ENCODE measurements around the gene DNM1L.
"Not testable (repeated sequence)": the region's sequence is repeated elsewhere in the genome, so short reads cannot be mapped to it uniquely, and the experiment has no call there.

The DNM1L gene

DNA sequence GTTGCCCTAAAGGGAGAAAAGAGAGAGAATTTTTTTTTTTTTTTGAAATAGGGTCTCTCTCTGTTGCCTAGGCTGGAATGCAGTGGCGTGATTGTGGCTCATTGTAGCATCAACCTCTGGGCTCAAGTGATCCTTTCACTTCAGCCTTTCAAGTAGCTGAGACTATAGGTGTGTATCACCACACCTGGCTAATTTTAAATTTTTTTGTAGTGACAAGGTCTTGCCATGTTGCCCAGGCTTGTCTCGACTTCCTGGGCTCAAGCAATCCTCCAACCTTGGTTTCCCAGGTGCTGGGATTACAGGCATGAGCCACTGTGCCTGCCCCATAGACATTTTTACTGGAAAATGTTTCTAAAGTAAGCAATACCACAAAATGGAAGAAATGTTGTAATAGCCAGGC is 39.8 kb downstream of the DNM1L start:
- TF ChIP-seq, protein P1, sequence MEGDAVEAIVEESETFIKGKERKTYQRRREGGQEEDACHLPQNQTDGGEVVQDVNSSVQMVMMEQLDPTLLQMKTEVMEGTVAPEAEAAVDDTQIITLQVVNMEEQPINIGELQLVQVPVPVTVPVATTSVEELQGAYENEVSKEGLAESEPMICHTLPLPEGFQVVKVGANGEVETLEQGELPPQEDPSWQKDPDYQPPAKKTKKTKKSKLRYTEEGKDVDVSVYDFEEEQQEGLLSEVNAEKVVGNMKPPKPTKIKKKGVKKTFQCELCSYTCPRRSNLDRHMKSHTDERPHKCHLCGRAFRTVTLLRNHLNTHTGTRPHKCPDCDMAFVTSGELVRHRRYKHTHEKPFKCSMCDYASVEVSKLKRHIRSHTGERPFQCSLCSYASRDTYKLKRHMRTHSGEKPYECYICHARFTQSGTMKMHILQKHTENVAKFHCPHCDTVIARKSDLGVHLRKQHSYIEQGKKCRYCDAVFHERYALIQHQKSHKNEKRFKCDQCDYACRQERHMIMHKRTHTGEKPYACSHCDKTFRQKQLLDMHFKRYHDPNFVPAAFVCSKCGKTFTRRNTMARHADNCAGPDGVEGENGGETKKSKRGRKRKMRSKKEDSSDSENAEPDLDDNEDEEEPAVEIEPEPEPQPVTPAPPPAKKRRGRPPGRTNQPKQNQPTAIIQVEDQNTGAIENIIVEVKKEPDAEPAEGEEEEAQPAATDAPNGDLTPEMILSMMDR (IDR thresholded peaks at IDR 0.05; ENCODE audit: extremely low read depth, insufficient read depth, missing control alignments) = no peak
- in situ Hi-C loops (cut with MboI; ENCODE audit: low pct_unique_long_range_greater_than_20kb, low sequenced_read_pairs, unreplicated experiment) = no loop called here
- DNase-seq (ENCODE audit: low spot score) = no peak

DNA sequence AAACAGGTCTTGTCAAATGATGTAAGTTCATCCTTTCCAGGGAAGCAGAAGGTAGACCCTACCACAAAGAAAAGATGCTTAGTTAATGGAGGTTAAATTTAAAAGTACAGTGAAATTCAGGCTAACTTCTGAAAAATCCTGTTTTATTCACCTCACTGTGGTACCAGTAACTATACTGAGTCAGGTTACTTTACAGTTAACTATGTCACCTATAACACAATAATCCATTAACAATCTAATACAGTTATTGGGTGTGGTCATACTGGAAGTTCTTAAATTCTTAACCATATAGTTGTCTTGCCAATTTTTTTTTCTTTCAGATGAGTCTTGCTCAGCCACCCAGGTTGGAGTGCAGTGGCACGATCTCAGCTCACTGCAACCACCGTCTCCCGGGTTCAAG is 46.2 kb downstream of the DNM1L start:
- DNase-seq (ENCODE audit: low spot score); in situ Hi-C loops (cut with MboI; ENCODE audit: low pct_unique_long_range_greater_than_20kb, low sequenced_read_pairs, unreplicated experiment): not testable (repeated sequence)

DNA sequence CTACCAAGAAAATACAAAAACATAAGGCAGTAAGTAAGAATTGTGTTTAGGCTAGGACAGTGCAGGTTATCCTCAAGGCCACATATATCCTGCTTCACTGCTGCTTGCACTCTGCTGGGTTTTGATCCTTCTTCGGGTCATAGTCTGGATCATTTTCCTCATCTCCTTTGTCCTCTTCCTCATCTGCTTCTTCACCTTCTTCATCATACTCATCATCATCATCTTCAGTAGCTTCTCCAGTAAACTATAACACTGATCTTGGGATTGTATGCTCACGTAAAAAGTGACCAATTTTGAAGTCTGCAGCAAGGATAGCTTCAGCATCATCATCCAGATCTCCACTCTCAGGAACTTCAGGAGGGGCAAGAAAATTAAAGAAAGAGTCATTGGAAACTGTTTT is 47.2 kb downstream of the DNM1L start:
- in situ Hi-C loops (cut with MboI; ENCODE audit: low pct_unique_long_range_greater_than_20kb, low sequenced_read_pairs, unreplicated experiment) = no loop called here
- TF ChIP-seq, protein P1 (IDR thresholded peaks at IDR 0.05; ENCODE audit: extremely low read depth, insufficient read depth, missing control alignments) = no peak
- DNase-seq (ENCODE audit: low spot score) = no peak

- DNase-seq (ENCODE audit: low spot score) = no peak
- in situ Hi-C loops (cut with MboI; ENCODE audit: low pct_unique_long_range_greater_than_20kb, low sequenced_read_pairs, unreplicated experiment) = no loop called here
Observed at GRCh38 chr12:32727237-32727636, 48.1 kb downstream of the DNM1L start.

DNA sequence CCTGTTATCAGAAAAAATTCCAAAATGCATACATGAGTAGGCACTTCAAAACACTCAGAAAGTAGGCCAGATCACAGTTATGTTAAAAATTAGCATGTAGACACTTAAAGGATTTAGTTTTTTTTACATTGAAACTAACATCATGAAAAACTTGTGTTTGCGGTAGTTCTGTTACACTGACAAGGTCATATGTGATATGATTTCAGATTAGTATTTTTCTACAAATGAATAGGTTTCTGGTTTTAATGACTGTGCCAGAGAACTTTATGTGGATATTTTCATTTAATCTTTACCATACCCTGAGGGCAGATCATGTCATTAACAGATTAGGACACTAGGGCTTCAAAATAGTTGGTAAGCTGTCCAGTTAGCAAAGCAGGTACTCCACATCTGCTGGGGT is 55.9 kb downstream of the DNM1L start:
- no peak for DNase-seq (ENCODE audit: low spot score)
- TF ChIP-seq, protein P1 (IDR thresholded peaks at IDR 0.05; ENCODE audit: extremely low read depth, insufficient read depth, missing control alignments) = no peak
- in situ Hi-C loops (cut with MboI; ENCODE audit: low pct_unique_long_range_greater_than_20kb, low sequenced_read_pairs, unreplicated experiment) = no loop called here

More at GRCh38 chr12:32727237-32727636, 48.1 kb downstream of the DNM1L start:
- TF ChIP-seq, protein P1 (IDR thresholded peaks at IDR 0.05; ENCODE audit: extremely low read depth, insufficient read depth, missing control alignments) = no peak

DNA sequence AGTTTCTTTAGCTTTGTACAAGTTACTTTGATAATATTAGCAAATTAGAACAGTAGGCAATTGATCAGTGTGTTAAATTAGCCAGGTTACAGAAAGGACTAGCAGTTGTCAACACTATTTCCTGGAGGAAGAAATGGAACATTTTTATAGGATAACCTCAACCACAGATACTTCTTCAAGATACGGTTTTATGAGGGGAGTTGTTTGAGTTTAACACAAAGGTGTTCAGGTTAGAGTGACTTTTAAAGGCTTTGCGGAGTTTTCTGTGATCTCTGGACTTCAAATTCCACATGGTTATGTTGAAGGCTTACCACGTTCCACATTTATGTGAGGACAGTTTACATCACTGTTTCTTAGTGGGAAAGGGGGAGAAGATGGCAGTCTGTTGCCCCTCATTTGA is 57.3 kb downstream of the DNM1L start:
- DNase-seq (ENCODE audit: low spot score) = no peak
- in situ Hi-C loops (cut with MboI; ENCODE audit: low pct_unique_long_range_greater_than_20kb, low sequenced_read_pairs, unreplicated experiment) = no loop called here
- TF ChIP-seq, protein P1 (IDR thresholded peaks at IDR 0.05; ENCODE audit: extremely low read depth, insufficient read depth, missing control alignments) = no peak

DNA sequence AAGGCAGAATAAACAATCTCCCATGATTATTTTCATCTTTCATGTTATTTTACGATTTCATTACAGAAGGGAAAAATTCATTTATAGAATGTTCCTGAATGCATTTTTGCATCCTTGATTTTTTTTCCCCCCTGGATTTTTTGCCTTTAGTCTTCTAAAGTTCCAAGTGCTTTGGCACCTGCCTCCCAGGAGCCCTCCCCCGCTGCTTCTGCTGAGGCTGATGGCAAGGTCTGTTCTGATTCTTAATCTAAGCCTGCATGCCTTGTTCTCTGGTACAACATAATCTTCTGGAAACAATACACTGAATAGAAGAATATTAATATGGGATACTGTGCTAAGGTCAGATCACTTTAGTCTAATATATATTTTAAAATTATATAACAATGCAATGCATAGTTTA is 58.6 kb downstream of the DNM1L start:
- in situ Hi-C loops (cut with MboI; ENCODE audit: low pct_unique_long_range_greater_than_20kb, low sequenced_read_pairs, unreplicated experiment) = no loop called here

More for the DNA sequence above, 58.6 kb downstream of the DNM1L start:
- TF ChIP-seq, protein P1 (IDR thresholded peaks at IDR 0.05; ENCODE audit: extremely low read depth, insufficient read depth, missing control alignments) = no peak
- no peak for DNase-seq (ENCODE audit: low spot score)
